Putamen (tissue), 1 donor: ENCODE data around the gene SUGCT.

ENCODE experiments used
- DNase-seq: peaks from one replicate; pipeline ENCODE4 v3.0.0-alpha.2; 2016; ENCODE audit warnings: low spot score

The SUGCT gene

GRCh38 chr7:40879941-40880543, 745.2 kb downstream of the SUGCT start:
- DNase-seq, result no peak

- no peak for DNase-seq
Observed at GRCh38 chr7:40880581-40880980, 745.8 kb downstream of the SUGCT start.

- DNase-seq, result no peak
Observed at GRCh38 chr7:40881405-40881926, 746.7 kb downstream of the SUGCT start.

- DNase-seq, result no peak
Observed at GRCh38 chr7:40882071-40882658, 747.4 kb downstream of the SUGCT start.

GRCh38 chr7:40883826-40884225, 749.0 kb downstream of the SUGCT start:
- DNase-seq, result no peak

- no peak for DNase-seq
Observed at GRCh38 chr7:40884241-40884640, 749.4 kb downstream of the SUGCT start.

GRCh38 chr7:40885503-40885902, 750.7 kb downstream of the SUGCT start:
- DNase-seq, result no peak

GRCh38 chr7:40887099-40887498, 752.3 kb downstream of the SUGCT start:
- no peak for DNase-seq

- DNase-seq, result no peak
Observed at GRCh38 chr7:40888499-40888898, 753.7 kb downstream of the SUGCT start.

GRCh38 chr7:40889099-40889498, 754.3 kb downstream of the SUGCT start:
- DNase-seq, result no peak

- DNase-seq, result no peak
Observed at GRCh38 chr7:40889539-40889938, 754.7 kb downstream of the SUGCT start.

GRCh38 chr7:40890088-40890692, 755.4 kb downstream of the SUGCT start:
- no peak for DNase-seq

GRCh38 chr7:40891232-40891631, 756.4 kb downstream of the SUGCT start:
- DNase-seq, result no peak

- no peak for DNase-seq
Observed at GRCh38 chr7:40899151-40899550, 764.3 kb downstream of the SUGCT start.

GRCh38 chr7:40899636-40900507, 765.1 kb downstream of the SUGCT start:
- no peak for DNase-seq

GRCh38 chr7:40903872-40904271, 769.1 kb downstream of the SUGCT start:
- DNase-seq, result no peak

- DNase-seq, result no peak
Observed at GRCh38 chr7:40907286-40907685, 772.5 kb downstream of the SUGCT start.

- no peak for DNase-seq
Observed at GRCh38 chr7:40909346-40909980, 774.7 kb downstream of the SUGCT start.
